Measurements from ENCODE around the gene OR7G2. TPM values are rescaled to one million over a fixed set of nuclear protein-coding genes. Genes with fewer than 3 reads are reported as not detected.

Gene OR7G2
- total RNA-seq, 1 experiment from 2014 or later, result not detected

DNA sequence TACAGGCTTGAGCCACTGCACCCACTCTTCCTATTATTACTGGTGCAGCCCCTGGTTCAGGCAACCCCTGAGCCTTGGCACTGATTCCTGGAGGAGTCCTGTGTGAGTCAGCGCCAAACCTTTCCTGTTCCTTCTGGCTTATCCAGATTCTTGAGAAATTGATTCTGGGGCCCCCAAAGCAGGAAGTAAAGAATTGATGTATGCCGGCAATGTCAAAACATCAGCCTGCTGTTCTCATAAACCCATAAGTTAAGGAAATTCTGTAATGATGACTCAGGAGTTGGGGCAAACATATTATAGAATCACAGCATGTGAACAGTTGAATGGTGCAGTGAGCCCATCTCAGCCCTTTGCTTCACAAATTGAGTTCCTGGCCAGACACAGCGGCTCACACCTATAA lies 20.9 kb upstream of the OR7G2 start:
- intact Hi-C loops (cut with micrococcal nuclease; ENCODE audit: unreplicated experiment) (no loop called here), in situ Hi-C loops (cut with HindIII; ENCODE audit: low pct_unique_long_range_greater_than_20kb, low sequenced_read_pairs) (no loop called here)
- no peak for DNase-seq (ENCODE audit: low read depth, low spot score)

DNA sequence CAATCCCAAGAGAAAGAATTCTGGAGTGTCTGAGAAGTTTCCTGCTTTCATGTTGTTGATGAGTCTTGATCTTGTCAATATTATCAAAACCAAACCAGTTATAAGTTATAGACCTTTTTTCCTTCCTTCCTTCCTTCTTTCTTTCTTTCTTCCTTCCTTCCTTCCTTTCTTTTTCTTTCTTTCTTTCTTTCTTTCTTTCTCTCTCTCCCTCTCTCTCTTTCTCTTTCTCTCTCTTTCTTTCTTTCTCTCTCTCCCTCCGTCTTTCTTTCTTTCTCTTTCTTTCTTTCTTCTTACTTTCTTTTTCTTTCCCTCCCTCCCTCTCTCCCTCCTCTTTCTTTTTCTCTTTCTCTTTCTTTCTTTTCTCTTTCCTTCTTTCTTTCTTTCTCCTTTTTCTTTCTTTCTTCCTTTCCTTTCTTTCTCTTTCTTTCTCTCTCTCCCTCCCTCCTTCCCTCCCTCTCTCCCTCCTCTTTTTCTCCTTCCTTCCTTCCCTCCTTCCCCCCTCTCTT lies 19.7 kb upstream of the OR7G2 start, which contains the start of gene OR7G3:
Gene OR7G3, minus strand, starts transcription at position 51 of the 506 bp plus-strand sequence. Its CDS starts 0 bp downstream, at position 51.
- CTCF ChIA-PET, result no interaction called here
- H3K27ac ChIP-seq (ENCODE audit: low read length), result no peak within 1 kb of the TSS
- no peaks in the 10 kb centered on the region for H3K9me3 ChIP-seq (ENCODE audit: control insufficient read depth, insufficient read depth, low read depth, low read length)
- H3K4me3 ChIP-seq (ENCODE audit: low read depth in 2 of 2, low read length in 2 of 2), result no peak within 1 kb of the TSS
- intact Hi-C loops (cut with micrococcal nuclease; ENCODE audit: unreplicated experiment), result no loop called here
- no peaks in the 10 kb centered on the region for H3K27me3 ChIP-seq (ENCODE audit: control insufficient read depth, insufficient read depth, low read length)
- TF ChIP-seq TCF7L2 (IDR thresholded peaks at IDR 0.05; ENCODE audit: low read depth, low read length) (no peak), SIN3A (IDR thresholded peaks at IDR 0.05; ENCODE audit: borderline replicate concordance, insufficient read depth, low read depth, low read length) (no peak), POLR2AphosphoS5 (IDR thresholded peaks at IDR 0.05; ENCODE audit: low read depth, low read length) (no peak)
- TF ChIP-seq, protein P1, sequence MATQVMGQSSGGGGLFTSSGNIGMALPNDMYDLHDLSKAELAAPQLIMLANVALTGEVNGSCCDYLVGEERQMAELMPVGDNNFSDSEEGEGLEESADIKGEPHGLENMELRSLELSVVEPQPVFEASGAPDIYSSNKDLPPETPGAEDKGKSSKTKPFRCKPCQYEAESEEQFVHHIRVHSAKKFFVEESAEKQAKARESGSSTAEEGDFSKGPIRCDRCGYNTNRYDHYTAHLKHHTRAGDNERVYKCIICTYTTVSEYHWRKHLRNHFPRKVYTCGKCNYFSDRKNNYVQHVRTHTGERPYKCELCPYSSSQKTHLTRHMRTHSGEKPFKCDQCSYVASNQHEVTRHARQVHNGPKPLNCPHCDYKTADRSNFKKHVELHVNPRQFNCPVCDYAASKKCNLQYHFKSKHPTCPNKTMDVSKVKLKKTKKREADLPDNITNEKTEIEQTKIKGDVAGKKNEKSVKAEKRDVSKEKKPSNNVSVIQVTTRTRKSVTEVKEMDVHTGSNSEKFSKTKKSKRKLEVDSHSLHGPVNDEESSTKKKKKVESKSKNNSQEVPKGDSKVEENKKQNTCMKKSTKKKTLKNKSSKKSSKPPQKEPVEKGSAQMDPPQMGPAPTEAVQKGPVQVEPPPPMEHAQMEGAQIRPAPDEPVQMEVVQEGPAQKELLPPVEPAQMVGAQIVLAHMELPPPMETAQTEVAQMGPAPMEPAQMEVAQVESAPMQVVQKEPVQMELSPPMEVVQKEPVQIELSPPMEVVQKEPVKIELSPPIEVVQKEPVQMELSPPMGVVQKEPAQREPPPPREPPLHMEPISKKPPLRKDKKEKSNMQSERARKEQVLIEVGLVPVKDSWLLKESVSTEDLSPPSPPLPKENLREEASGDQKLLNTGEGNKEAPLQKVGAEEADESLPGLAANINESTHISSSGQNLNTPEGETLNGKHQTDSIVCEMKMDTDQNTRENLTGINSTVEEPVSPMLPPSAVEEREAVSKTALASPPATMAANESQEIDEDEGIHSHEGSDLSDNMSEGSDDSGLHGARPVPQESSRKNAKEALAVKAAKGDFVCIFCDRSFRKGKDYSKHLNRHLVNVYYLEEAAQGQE (IDR thresholded peaks at IDR 0.05; ENCODE audit: insufficient read depth in 1 of 2, low read depth in 2 of 2, low read length in 1 of 2), result no peak
- TF ChIP-seq, protein P2, sequence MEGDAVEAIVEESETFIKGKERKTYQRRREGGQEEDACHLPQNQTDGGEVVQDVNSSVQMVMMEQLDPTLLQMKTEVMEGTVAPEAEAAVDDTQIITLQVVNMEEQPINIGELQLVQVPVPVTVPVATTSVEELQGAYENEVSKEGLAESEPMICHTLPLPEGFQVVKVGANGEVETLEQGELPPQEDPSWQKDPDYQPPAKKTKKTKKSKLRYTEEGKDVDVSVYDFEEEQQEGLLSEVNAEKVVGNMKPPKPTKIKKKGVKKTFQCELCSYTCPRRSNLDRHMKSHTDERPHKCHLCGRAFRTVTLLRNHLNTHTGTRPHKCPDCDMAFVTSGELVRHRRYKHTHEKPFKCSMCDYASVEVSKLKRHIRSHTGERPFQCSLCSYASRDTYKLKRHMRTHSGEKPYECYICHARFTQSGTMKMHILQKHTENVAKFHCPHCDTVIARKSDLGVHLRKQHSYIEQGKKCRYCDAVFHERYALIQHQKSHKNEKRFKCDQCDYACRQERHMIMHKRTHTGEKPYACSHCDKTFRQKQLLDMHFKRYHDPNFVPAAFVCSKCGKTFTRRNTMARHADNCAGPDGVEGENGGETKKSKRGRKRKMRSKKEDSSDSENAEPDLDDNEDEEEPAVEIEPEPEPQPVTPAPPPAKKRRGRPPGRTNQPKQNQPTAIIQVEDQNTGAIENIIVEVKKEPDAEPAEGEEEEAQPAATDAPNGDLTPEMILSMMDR (IDR thresholded peaks at IDR 0.05), result no peak
- no peaks in the 10 kb centered on the region for H3K4me1 ChIP-seq (ENCODE audit: control insufficient read depth, insufficient read depth, low read length)
- in situ Hi-C loops (cut with HindIII; ENCODE audit: low pct_unique_long_range_greater_than_20kb, low sequenced_read_pairs), result no loop called here
- BruUV-seq (replicated peaks), result no TSS peak
- POLR2A ChIA-PET, result no interaction called here
- no peaks in the 10 kb centered on the region for H3K36me3 ChIP-seq (ENCODE audit: control insufficient read depth, insufficient read depth, low read length)
- no peak for DNase-seq (ENCODE audit: low read depth, low spot score)
- ATAC-seq, result no peak

More for the DNA sequence above, 20.9 kb upstream of the OR7G2 start:
- ATAC-seq, result peak; percentile 58; the same call in 1 of the 2 replicates
- Histone ChIP-seq H3K27ac (ENCODE audit: low read length) (no peak overlapping the region), H3K4me3 (ENCODE audit: low read depth in 2 of 2, low read length in 2 of 2) (no peak overlapping the region), H3K27me3 (ENCODE audit: control insufficient read depth, insufficient read depth, low read length) (no peaks in the 10 kb centered on the region), H3K9me3 (ENCODE audit: control insufficient read depth, insufficient read depth, low read depth, low read length) (no peaks in the 10 kb centered on the region), H3K36me3 (ENCODE audit: control insufficient read depth, insufficient read depth, low read length) (no peaks in the 10 kb centered on the region), H3K4me1 (ENCODE audit: control insufficient read depth, insufficient read depth, low read length) (no peaks in the 10 kb centered on the region)
- CTCF ChIA-PET, result no interaction called here
- no TSS peak for BruUV-seq (replicated peaks)
- TF ChIP-seq, protein P2 (IDR thresholded peaks at IDR 0.05), result no peak
- POLR2A ChIA-PET, result no interaction called here
